HG03103 (cell line): Measurements from ENCODE around the gene LARGE1.
"Not testable (repeated sequence)": the region's sequence is repeated elsewhere in the genome, so short reads cannot be mapped to it uniquely, and the experiment has no call there.

Source experiments
- ATAC-seq: cut with Tn5 transposase; IDR thresholded peaks from one replicate; pipeline ENCODE4 v1.9.1; 2021; ENCODE audit warnings: low read depth; ENCODE audit not compliant: unreplicated experiment

LARGE1 gene

GRCh38 chr22:33400891-33401290 lies 519.4 kb downstream of the LARGE1 start:
- no peak for ATAC-seq

- ATAC-seq, result no peak
Observed at GRCh38 chr22:33400061-33400840, 520.0 kb downstream of the LARGE1 start.

GRCh38 chr22:33397381-33397907 lies 522.8 kb downstream of the LARGE1 start:
- ATAC-seq, result no peak

GRCh38 chr22:33393432-33393831 lies 526.8 kb downstream of the LARGE1 start:
- ATAC-seq, result no peak

- no peak for ATAC-seq
Observed at GRCh38 chr22:33391298-33391697, 529.0 kb downstream of the LARGE1 start.

- ATAC-seq, result no peak
Observed at GRCh38 chr22:33389936-33390335, 530.3 kb downstream of the LARGE1 start.

GRCh38 chr22:33386270-33386669 lies 534.0 kb downstream of the LARGE1 start:
- ATAC-seq, result no peak

- ATAC-seq, result no peak
Observed at GRCh38 chr22:33385611-33386010, 534.7 kb downstream of the LARGE1 start.

- no peak for ATAC-seq
Observed at GRCh38 chr22:33382436-33382835, 537.8 kb downstream of the LARGE1 start.

- no peak for ATAC-seq
Observed at GRCh38 chr22:33381531-33382406, 538.5 kb downstream of the LARGE1 start.

- no peak for ATAC-seq
Observed at GRCh38 chr22:33380789-33381530, 539.3 kb downstream of the LARGE1 start.

- no peak for ATAC-seq
Observed at GRCh38 chr22:33379836-33380235, 540.4 kb downstream of the LARGE1 start.

GRCh38 chr22:33372875-33373274 lies 547.4 kb downstream of the LARGE1 start:
- no peak for ATAC-seq

- ATAC-seq, result not testable (repeated sequence)
Observed at GRCh38 chr22:33363256-33363655, 557.0 kb downstream of the LARGE1 start.

- ATAC-seq, result no peak
Observed at GRCh38 chr22:33362702-33363101, 557.6 kb downstream of the LARGE1 start.

GRCh38 chr22:33361581-33361980 lies 558.7 kb downstream of the LARGE1 start:
- ATAC-seq, result no peak

- ATAC-seq, result no peak
Observed at GRCh38 chr22:33357981-33358399, 562.3 kb downstream of the LARGE1 start.

- no peak for ATAC-seq
Observed at GRCh38 chr22:33354928-33355327, 565.3 kb downstream of the LARGE1 start.

GRCh38 chr22:33353502-33353901 lies 566.8 kb downstream of the LARGE1 start:
- ATAC-seq, result no peak

- ATAC-seq, result no peak
Observed at GRCh38 chr22:33352768-33353167, 567.5 kb downstream of the LARGE1 start.

- no peak for ATAC-seq
Observed at GRCh38 chr22:33350961-33351360, 569.3 kb downstream of the LARGE1 start.
